ENCODE measurements around the gene TTBK2. TPM values are rescaled to one million over a fixed set of nuclear protein-coding genes. Genes with fewer than 3 reads are reported as not detected.

The TTBK2 gene
- total RNA-seq, 2 donors from 2014 or later = 6.8 to 9.1 TPM

GRCh38 chr15:42939841-42940240 lies 19.3 kb upstream of the TTBK2 start:
- no peak overlapping the region for H3K9ac ChIP-seq (ENCODE audit: low read depth in 2 of 2, low read length in 2 of 2)
- no peaks in the 10 kb centered on the region for H3K9me3 ChIP-seq
- H3K4me1 ChIP-seq = no peaks in the 10 kb centered on the region

GRCh38 chr15:42937143-42937542 lies 16.6 kb upstream of the TTBK2 start:
- Histone ChIP-seq H3K9me3 (no peaks in the 10 kb centered on the region), H3K4me3 (no peak overlapping the region), H3K27me3 (no peaks in the 10 kb centered on the region), H3K4me1 (no peaks in the 10 kb centered on the region), H3K36me3 (no peaks in the 10 kb centered on the region), H3K9ac (ENCODE audit: low read depth in 2 of 2, low read length in 2 of 2) (no peak overlapping the region), H3K27ac (no peak overlapping the region)
- intact Hi-C loops (cut with DNase I) = no loop called here
- no peak for DNase-seq
- TF ChIP-seq CTCF (IDR thresholded peaks at IDR 0.05) = no peak

More at GRCh38 chr15:42939841-42940240, 19.3 kb upstream of the TTBK2 start:
- H3K27ac ChIP-seq = no peak overlapping the region
- H3K36me3 ChIP-seq = no peaks in the 10 kb centered on the region
- intact Hi-C loops (cut with DNase I) = no loop called here
- no peak for TF ChIP-seq CTCF (IDR thresholded peaks at IDR 0.05)
- H3K27me3 ChIP-seq = no peaks in the 10 kb centered on the region
- no peak overlapping the region for H3K4me3 ChIP-seq
- DNase-seq = no peak

GRCh38 chr15:42933886-42934667 lies 13.5 kb upstream of the TTBK2 start:
- Histone ChIP-seq H3K27ac (no peak overlapping the region), H3K4me3 (no peak overlapping the region), H3K36me3 (no peaks in the 10 kb centered on the region), H3K9me3 (no peaks in the 10 kb centered on the region), H3K27me3 (no peaks in the 10 kb centered on the region), H3K9ac (ENCODE audit: low read depth in 2 of 2, low read length in 2 of 2) (no peak overlapping the region), H3K4me1 (no peaks in the 10 kb centered on the region)
- no peak for TF ChIP-seq CTCF (IDR thresholded peaks at IDR 0.05)
- no peak for DNase-seq
- intact Hi-C loops (cut with DNase I) = no loop called here

- intact Hi-C loops (cut with DNase I) = no loop called here
These were observed 12.4 kb upstream of the TTBK2 start for GRCh38 chr15:42932833-42933515.

More at GRCh38 chr15:42932833-42933515, 12.4 kb upstream of the TTBK2 start:
- no peaks in the 10 kb centered on the region for H3K4me1 ChIP-seq
- no peak for DNase-seq
- no peaks in the 10 kb centered on the region for H3K27me3 ChIP-seq
- no peak overlapping the region for H3K9ac ChIP-seq (ENCODE audit: low read depth in 2 of 2, low read length in 2 of 2)
- no peaks in the 10 kb centered on the region for H3K9me3 ChIP-seq
- H3K4me3 ChIP-seq = no peak overlapping the region
- no peak overlapping the region for H3K27ac ChIP-seq
- no peak for TF ChIP-seq CTCF (IDR thresholded peaks at IDR 0.05)
- no peaks in the 10 kb centered on the region for H3K36me3 ChIP-seq
